COLO829 (cell line): ENCODE data around the gene RNU6-9.

Experiments used
- DNase-seq: peaks from one replicate; pipeline ENCODE4 v3.0.0; 2012; ENCODE audit warnings: low spot score

RNU6-9 gene

GRCh38 chr19:919199-920050 lies 26.1 kb downstream of the RNU6-9 start:
- DNase-seq: no peak

DNA sequence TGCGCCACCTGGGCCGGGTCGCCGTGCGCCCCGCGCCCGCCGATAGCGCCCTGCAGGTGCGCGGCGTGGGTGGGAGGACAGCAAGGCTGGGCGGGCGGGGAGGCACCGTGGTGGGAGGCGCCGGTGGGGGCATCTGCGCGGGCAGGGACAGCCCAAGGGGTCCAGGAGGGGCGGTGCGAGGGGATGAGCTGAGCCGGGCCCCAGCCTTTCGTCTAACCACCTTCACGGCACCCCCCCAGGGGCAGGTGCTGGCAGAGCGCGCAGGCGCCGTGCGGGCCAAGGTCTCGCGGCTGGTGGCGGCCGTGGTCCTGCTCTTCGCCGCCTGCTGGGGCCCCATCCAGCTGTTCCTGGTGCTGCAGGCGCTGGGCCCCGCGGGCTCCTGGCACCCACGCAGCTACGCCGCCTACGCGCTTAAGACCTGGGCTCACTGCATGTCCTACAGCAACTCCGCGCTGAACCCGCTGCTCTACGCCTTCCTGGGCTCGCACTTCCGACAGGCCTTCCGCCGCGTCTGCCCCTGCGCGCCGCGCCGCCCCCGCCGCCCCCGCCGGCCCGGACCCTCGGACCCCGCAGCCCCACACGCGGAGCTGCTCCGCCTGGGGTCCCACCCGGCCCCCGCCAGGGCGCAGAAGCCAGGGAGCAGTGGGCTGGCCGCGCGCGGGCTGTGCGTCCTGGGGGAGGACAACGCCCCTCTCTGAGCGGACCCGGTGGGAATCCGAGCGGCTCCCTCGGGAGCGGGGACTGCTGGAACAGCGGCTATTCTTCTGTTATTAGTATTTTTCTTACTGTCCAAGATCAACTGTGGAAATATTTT lies 27.0 kb downstream of the RNU6-9 start:
- no peak for DNase-seq

- DNase-seq: no peak
Measured at GRCh38 chr19:924553-925086, 31.3 kb downstream of the RNU6-9 start.

GRCh38 chr19:925087-925525 lies 31.8 kb downstream of the RNU6-9 start:
- peak; percentile 63 for DNase-seq

GRCh38 chr19:925526-926322 lies 32.4 kb downstream of the RNU6-9 start, which contains the start of gene ARID3A:
Gene ARID3A, plus strand, starts transcription at chr19:926035. Its CDS starts 3,494 bp downstream, at chr19:929529.
- DNase-seq: peak; percentile 89

GRCh38 chr19:926323-926588 lies 33.0 kb downstream of the RNU6-9 start:
- no peak for DNase-seq

DNA sequence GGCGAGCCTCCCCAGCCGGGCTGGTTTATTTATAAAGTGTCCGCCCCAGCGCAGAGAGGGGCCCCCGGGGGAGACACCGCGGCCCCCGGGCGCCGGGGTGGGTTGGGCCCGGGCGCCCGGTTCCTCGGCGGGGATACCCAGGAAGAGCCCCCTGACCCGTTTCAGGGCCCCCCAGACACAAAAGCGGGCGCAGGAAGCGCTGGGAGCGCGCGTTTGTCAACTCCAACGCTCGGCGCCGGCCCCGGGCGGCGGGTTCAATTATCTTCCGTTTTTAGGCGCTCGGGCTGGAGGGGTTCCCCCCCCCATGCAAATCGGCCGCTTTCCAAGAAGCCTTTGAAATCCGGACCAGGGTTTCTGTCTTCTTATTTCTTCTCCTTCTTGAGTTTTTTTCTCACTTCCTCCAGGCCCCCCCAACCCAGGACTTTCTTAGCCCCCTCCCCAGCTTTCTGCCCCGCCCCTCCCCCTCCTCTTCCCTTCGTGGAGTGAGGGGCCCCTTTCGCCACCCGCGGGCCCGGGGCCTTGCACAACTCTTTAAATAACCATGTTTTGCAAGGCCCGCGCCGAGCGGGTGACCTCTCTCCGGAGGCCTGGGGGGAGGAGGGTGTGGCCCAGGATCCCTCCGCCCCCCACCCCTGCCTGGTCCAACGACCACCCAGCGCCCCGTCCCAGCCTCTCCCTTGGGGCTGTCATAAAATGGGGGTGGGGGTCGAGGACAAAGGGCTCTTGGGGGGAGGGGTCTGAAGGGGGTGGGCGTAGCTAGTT lies 33.5 kb downstream of the RNU6-9 start:
- no peak for DNase-seq

GRCh38 chr19:927351-927779 lies 34.1 kb downstream of the RNU6-9 start:
- DNase-seq: no peak

DNA sequence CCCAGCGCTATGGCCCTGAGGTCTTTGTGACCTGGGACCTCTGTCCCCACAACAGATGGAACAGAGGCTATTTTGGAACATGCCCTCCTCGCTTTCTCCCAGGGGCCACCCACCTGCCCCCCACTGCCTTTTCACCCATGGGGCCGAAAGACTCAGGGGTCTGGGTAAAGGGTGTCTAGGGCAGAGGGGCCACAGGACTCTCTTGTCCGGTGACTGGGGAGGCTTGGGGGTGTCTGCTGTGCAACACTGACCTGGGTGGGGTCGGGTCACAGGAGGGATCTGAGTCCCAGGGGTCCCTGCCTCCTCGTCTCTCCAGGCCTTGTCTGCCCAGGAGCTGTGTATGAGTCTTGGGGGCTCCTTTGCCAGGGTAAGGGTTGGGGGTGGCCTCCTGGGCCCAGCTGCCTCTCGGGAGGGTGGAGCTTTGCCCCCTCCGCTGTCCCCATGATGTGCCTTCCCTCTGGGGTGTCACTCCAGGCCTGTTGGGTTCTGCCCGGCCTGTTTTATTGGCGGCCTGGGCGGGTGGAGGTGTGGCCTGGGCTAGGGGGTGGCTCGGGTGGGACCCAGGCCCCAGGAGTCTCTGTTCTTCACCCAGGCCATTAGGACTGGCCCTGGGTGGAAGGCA lies 34.6 kb downstream of the RNU6-9 start:
- no peak for DNase-seq

GRCh38 chr19:928471-929202 lies 35.4 kb downstream of the RNU6-9 start:
- DNase-seq: no peak

- DNase-seq: no peak
Measured at GRCh38 chr19:929203-929890, 36.1 kb downstream of the RNU6-9 start.

- DNase-seq: no peak
Measured at GRCh38 chr19:929891-930258, 36.6 kb downstream of the RNU6-9 start.

DNA sequence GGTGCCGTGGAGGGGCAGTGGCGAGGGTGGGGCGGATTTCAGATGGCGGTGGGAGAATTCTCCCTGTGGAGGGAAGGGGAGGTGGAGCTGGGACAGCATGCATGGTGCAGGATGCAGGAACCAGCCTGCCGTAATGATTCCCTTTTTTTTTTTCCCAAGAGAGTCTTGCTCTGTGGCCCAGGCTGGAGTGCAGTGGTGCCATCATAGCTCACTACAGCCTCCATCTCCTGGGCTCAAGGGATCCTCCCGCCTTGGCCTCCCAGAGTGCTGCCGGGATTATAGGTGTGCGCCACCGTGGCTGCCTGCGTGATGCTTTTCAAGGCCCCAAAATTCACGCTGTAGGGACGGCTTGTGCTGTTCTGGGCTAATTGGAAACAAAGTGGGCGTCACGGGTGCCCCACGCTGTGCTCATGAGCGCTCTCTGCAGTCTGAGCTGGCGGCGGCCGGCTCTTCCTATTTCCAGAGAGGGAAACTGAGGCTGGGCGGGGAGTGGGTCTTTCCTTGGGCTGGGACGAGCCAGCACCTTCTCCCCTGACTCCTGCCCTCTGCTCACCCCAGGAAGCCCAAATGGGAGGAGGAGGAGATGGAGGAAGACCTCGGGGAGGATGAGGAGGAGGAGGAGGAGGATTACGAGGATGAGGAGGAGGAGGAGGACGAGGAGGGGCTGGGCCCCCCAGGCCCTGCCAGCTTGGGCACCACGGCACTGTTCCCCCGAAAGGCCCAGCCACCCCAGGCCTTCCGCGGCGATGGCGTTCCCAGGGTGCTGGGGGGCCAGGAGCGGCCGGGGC lies 38.8 kb downstream of the RNU6-9 start:
- no peak for DNase-seq

GRCh38 chr19:932648-933552 lies 39.6 kb downstream of the RNU6-9 start:
- no peak for DNase-seq

- no peak for DNase-seq
Measured at GRCh38 chr19:933553-933882, 40.2 kb downstream of the RNU6-9 start.

GRCh38 chr19:934197-934840 lies 41.0 kb downstream of the RNU6-9 start:
- no peak for DNase-seq

GRCh38 chr19:934865-935479 lies 41.7 kb downstream of the RNU6-9 start:
- no peak for DNase-seq
